GM12878 (cell line): ENCODE measurements around the gene B3GNT2. TPM values are rescaled to one million over a fixed set of nuclear protein-coding genes. Genes with fewer than 3 reads are reported as not detected.

Source experiments
- ATAC-seq: fragments of 200-7000 bp; cut with Tn5 transposase; 3 replicates; pipeline ENCODE4 v1.9.1; 2020; ENCODE audit warnings: mild to moderate bottlenecking, moderate library complexity
- BruUV-seq: library from RNA; stranded (reverse); fragments of 400-500 nt; replicated peaks from 2 replicates; lab custom pipeline; 2021; lab: Mats Ljungman, UMichigan
- CTCF ChIA-PET: fragments of 300-600 bp; sonication (Branson Sonifier 250); formaldehyde crosslinking; extraction: SDS; loops from one replicate; lab custom pipeline; 2021; ENCODE audit warnings: inconsistent platforms; lab: Yijun Ruan, JAX
- POLR2A ChIA-PET: fragments of 350-600 bp; formaldehyde crosslinking; extraction: SDS; loops from one replicate; lab custom pipeline; 2021; ENCODE audit warnings: inconsistent platforms; lab: Charles Lee
- RAD21 ChIA-PET: fragments of 300-600 bp; sonication (Branson Sonifier 250); formaldehyde crosslinking; loops from one replicate; lab custom pipeline; 2023; ENCODE audit warnings: antibody characterized with exemption; ENCODE audit not compliant: unreplicated experiment; lab: Charles Lee
- SMC1A ChIA-PET: fragments of 300-600 bp; sonication (Branson Sonifier 250); formaldehyde crosslinking; loops from one replicate; lab custom pipeline; 2023; ENCODE audit not compliant: unreplicated experiment, uncharacterized antibody; lab: Charles Lee
- DNase-seq: peaks from one replicate; pipeline ENCODE4 v3.0.0-alpha.2; 2011; ENCODE audit warnings: low read depth, low spot score
- FAIRE-seq: peaks from 3 replicates; lab custom pipeline; 2011; peaks lifted over from hg19 to GRCh38; lab: Jason Lieb, UNC
- H2AFZ ChIP-seq: 2 replicates; pipeline ENCODE4 v1.6.0; 2011; ENCODE audit warnings: low read depth, low read length, control low read depth; ENCODE audit not compliant: control insufficient read depth
- H3K27ac ChIP-seq: 2 replicates; pipeline ENCODE4 v1.5.1; 2011; ENCODE audit warnings: control low read depth; ENCODE audit not compliant: control insufficient read depth, insufficient read depth
- H3K27me3 ChIP-seq, 2 experiments: replicated peaks in 1 of 2; 2 replicates each; pipeline versions ENCODE4 v1.6.0 to v1.6.1; 2011; ENCODE audit warnings: low read length in 1 of 2; ENCODE audit not compliant: control insufficient read depth in 2 of 2, insufficient read depth in 2 of 2
- H3K36me3 ChIP-seq, 2 experiments: 2 replicates each; pipeline ENCODE4 v1.5.1; 2011; ENCODE audit warnings: low read length in 1 of 2; ENCODE audit not compliant: control insufficient read depth in 2 of 2, insufficient read depth in 2 of 2
- H3K4me1 ChIP-seq: 2 replicates; pipeline ENCODE4 v1.6.1; 2011; ENCODE audit warnings: mild to moderate bottlenecking, low read length, moderate library complexity, mixed read lengths; ENCODE audit not compliant: control insufficient read depth, insufficient read depth
- H3K4me2 ChIP-seq: 2 replicates; pipeline ENCODE4 v1.6.0; 2011; ENCODE audit warnings: control low read depth; ENCODE audit not compliant: control insufficient read depth, insufficient read depth
- H3K4me3 ChIP-seq: fragments of 200-600 bp; sonication (generic); 2 replicates; pipeline ENCODE4 v1.5.1; 2016
- H3K79me2 ChIP-seq: 2 replicates; pipeline ENCODE4 v1.6.0; 2011; ENCODE audit warnings: low read length; ENCODE audit not compliant: control insufficient read depth, insufficient read depth
- H3K9ac ChIP-seq: 2 replicates; pipeline ENCODE4 v1.8.0; 2011; ENCODE audit warnings: low read length, control low read depth, mixed read lengths; ENCODE audit not compliant: control insufficient read depth, insufficient read depth
- H3K9me3 ChIP-seq: replicated peaks from 3 replicates; pipeline ENCODE4 v1.5.1; 2011; ENCODE audit warnings: mild to moderate bottlenecking, low read length; ENCODE audit not compliant: control insufficient read depth, insufficient read depth
- H4K20me1 ChIP-seq: 2 replicates; pipeline ENCODE4 v1.6.0; 2011; ENCODE audit not compliant: control insufficient read depth, insufficient read depth
- ATF7 ChIP-seq: fragments of 450-650 bp; IDR thresholded peaks from 2 replicates; pipeline ENCODE4 v1.6.1; 2016; ENCODE audit warnings: low read depth, mild to moderate bottlenecking
- BMI1 ChIP-seq: fragments of 450-650 bp; IDR thresholded peaks from 2 replicates; pipeline ENCODE4 v1.6.1; 2016; ENCODE audit warnings: mild to moderate bottlenecking, moderate library complexity, borderline replicate concordance
- FOXM1 ChIP-seq: IDR thresholded peaks from 2 replicates; pipeline ENCODE4 v1.6.1; 2012; ENCODE audit warnings: low read depth, mild to moderate bottlenecking, inconsistent platforms, low read length, moderate library complexity
- PAX5 ChIP-seq: IDR thresholded peaks from 2 replicates; pipeline ENCODE4 v1.6.1; 2011; ENCODE audit warnings: low read depth, low read length, borderline replicate concordance
- POLR2AphosphoS5 ChIP-seq: IDR thresholded peaks from 2 replicates; pipeline ENCODE4 v1.6.1; 2011; ENCODE audit warnings: mild to moderate bottlenecking, low read length, inconsistent platforms
- SUPT20H ChIP-seq: IDR thresholded peaks from 2 replicates; pipeline ENCODE4 v1.6.1; 2011; ENCODE audit warnings: low read depth, mild to moderate bottlenecking, low read length, moderate library complexity, borderline replicate concordance; ENCODE audit not compliant: control insufficient read depth
- whole genome bisulfite sequencing: methylation state at CpG from one replicate; pipeline ENCODE4 v1.1.6; 2016; ENCODE audit warnings: low lambda C conversion rate; ENCODE audit not compliant: insufficient replicate concordance, insufficient coverage; ENCODE audit errors: missing lambda C conversion rate; 5-methylcytosine and 5-hydroxymethylcytosine counted together
- in situ Hi-C: fragments of 300-500 bp; cut with MboI; formaldehyde crosslinking; loops from 9 replicates; pipeline ENCODE4 v1.14.3; 2018; ENCODE audit warnings: mixed read lengths
- intact Hi-C: fragments of 100-400 bp; cut with micrococcal nuclease; formaldehyde crosslinking; loops from one replicate; pipeline ENCODE4 v1.14.2; 2022; ENCODE audit not compliant: unreplicated experiment
- polyA plus RNA-seq, 11 experiments: library from polyadenylated mRNA; depleted of rRNA in 4 of 11; unstranded in 6 of 11; stranded (reverse) in 5 of 11; fragments of >200 nt; fragmentation: Nextera tagmentation in 4 of 11; fragmentation: Illumina TruSeq in 1 of 11; extraction: Ambion mirVana in 4 of 11; extraction: Trizol in 1 of 11; gene quantifications; 1 replicate in 1 of 11; 2 replicates in 10 of 11; pipeline versions ENCODE4 v1.2.1 to v1.2.3, GENCODE V29; 2011 to 2016; ENCODE audit warnings: inconsistent platforms in 2 of 11, missing spikeins in 2 of 11, low read depth in 1 of 11
- total RNA-seq, 4 experiments: library from RNA; depleted of rRNA in 3 of 4; stranded (reverse); fragments of >200 nt in 3 of 4; fragmentation: Illumina TruSeq in 1 of 4; extraction: Trizol in 1 of 4; gene quantifications; 2 replicates each; pipeline versions ENCODE4 v1.2.1 to v1.2.3, GENCODE V29; 2013 to 2021
- TF ChIP-seq, protein P1 (sequence below): fragments of 450-650 bp; IDR thresholded peaks from 2 replicates; pipeline ENCODE4 v1.6.1; 2017; ENCODE audit warnings: mild to moderate bottlenecking, moderate library complexity
- TF ChIP-seq, protein P2 (sequence below): fragments of 450-650 bp; formaldehyde crosslinking; IDR thresholded peaks from 2 replicates; pipeline ENCODE4 v1.4.0; 2022; ENCODE audit warnings: mild to moderate bottlenecking, moderate library complexity
- TF ChIP-seq, protein P3 (sequence below): IDR thresholded peaks from 2 replicates; pipeline ENCODE4 v1.6.1; 2012; ENCODE audit warnings: mild to moderate bottlenecking, low read depth, low read length

B3GNT2 gene
- total and polyA plus RNA-seq, 10 of the 15 experiments (the other 5 are each of a cell fraction or from before 2014, with no cell fraction given): 19.7 to 103 (median 76.3) TPM

DNA sequence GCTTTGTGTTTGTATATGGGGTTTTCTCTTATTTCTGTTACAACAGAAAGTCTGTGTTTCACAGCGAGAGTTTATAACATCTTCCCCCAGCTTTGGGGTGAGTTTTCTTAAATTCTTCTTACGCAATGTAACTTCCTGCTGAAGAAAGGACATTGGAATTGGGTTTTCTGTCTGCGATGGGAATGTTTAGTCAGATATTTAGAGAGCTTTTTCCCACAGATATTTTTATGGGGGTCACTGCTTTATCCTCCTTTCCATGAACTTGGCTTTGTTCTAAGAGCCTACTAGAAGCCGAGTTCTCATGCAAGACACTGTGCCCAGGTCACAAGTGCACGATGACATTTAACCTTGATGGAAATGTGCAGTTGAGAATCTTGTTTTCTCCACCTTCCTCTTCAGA lies 22.1 kb downstream of the B3GNT2 start:
- H3K9me3 ChIP-seq: no peaks in the 10 kb centered on the region; the same call in 1 of the 3 replicates
- FAIRE-seq (no peak), ATAC-seq (no peak), DNase-seq (no peak)
- SMC1A ChIA-PET: interaction anchor here (0.6 to 7.4 kb wide), 9 partner anchors 8 to 223 kb away, joined by 3 to 61 read pairs (median 8); no protein-coding TSS in a partner anchor
- in situ Hi-C loops (no loop called here), intact Hi-C loops (no loop called here)
- WGBS: 83% methylated on average over 5 of the region's 5 CpGs
- peaks cover 24 to 31% of the 10 kb centered on the region in 2 experiments for H3K36me3 ChIP-seq
- no peak overlapping the region for H3K4me3 ChIP-seq
- CTCF ChIA-PET: interaction anchor here (1.8 kb wide), 1 partner anchor 225 kb away, joined by 5 read pairs; no protein-coding TSS in a partner anchor
- RAD21 ChIA-PET: interaction anchor here (1.1 to 5.9 kb wide), 3 partner anchors 18 to 100 kb away, joined by 3 to 41 read pairs (median 6); no protein-coding TSS in a partner anchor
- H3K79me2 ChIP-seq: peaks cover 100% of the 10 kb centered on the region
- no TSS peak for BruUV-seq
- no peak overlapping the region for H3K9ac ChIP-seq
- no peak overlapping the region for H3K4me2 ChIP-seq
- no peaks in the 10 kb centered on the region for H3K27me3 ChIP-seq
- no peak overlapping the region for H2AFZ ChIP-seq
- peaks cover 41% of the 10 kb centered on the region for H4K20me1 ChIP-seq
- H3K4me1 ChIP-seq: peaks cover 42% of the 10 kb centered on the region
- H3K27ac ChIP-seq: 0 out of 2 replicates have a peak overlapping the region, but pooled peaks have one; percentile 20
- POLR2A ChIA-PET: interaction anchor here (0.9 to 4.7 kb wide), 3 partner anchors 15 to 22 kb away, joined by 3 to 17 read pairs (median 3); no protein-coding TSS in a partner anchor
- TF ChIP-seq FOXM1 (no peak), BMI1 (no peak), ATF7 (no peak), POLR2AphosphoS5 (no peak), SUPT20H (no peak), PAX5 (no peak)
- TF ChIP-seq, protein P1, sequence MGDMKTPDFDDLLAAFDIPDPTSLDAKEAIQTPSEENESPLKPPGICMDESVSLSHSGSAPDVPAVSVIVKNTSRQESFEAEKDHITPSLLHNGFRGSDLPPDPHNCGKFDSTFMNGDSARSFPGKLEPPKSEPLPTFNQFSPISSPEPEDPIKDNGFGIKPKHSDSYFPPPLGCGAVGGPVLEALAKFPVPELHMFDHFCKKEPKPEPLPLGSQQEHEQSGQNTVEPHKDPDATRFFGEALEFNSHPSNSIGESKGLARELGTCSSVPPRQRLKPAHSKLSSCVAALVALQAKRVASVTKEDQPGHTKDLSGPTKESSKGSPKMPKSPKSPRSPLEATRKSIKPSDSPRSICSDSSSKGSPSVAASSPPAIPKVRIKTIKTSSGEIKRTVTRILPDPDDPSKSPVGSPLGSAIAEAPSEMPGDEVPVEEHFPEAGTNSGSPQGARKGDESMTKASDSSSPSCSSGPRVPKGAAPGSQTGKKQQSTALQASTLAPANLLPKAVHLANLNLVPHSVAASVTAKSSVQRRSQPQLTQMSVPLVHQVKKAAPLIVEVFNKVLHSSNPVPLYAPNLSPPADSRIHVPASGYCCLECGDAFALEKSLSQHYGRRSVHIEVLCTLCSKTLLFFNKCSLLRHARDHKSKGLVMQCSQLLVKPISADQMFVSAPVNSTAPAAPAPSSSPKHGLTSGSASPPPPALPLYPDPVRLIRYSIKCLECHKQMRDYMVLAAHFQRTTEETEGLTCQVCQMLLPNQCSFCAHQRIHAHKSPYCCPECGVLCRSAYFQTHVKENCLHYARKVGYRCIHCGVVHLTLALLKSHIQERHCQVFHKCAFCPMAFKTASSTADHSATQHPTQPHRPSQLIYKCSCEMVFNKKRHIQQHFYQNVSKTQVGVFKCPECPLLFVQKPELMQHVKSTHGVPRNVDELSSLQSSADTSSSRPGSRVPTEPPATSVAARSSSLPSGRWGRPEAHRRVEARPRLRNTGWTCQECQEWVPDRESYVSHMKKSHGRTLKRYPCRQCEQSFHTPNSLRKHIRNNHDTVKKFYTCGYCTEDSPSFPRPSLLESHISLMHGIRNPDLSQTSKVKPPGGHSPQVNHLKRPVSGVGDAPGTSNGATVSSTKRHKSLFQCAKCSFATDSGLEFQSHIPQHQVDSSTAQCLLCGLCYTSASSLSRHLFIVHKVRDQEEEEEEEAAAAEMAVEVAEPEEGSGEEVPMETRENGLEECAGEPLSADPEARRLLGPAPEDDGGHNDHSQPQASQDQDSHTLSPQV: no peak
- TF ChIP-seq, protein P2, sequence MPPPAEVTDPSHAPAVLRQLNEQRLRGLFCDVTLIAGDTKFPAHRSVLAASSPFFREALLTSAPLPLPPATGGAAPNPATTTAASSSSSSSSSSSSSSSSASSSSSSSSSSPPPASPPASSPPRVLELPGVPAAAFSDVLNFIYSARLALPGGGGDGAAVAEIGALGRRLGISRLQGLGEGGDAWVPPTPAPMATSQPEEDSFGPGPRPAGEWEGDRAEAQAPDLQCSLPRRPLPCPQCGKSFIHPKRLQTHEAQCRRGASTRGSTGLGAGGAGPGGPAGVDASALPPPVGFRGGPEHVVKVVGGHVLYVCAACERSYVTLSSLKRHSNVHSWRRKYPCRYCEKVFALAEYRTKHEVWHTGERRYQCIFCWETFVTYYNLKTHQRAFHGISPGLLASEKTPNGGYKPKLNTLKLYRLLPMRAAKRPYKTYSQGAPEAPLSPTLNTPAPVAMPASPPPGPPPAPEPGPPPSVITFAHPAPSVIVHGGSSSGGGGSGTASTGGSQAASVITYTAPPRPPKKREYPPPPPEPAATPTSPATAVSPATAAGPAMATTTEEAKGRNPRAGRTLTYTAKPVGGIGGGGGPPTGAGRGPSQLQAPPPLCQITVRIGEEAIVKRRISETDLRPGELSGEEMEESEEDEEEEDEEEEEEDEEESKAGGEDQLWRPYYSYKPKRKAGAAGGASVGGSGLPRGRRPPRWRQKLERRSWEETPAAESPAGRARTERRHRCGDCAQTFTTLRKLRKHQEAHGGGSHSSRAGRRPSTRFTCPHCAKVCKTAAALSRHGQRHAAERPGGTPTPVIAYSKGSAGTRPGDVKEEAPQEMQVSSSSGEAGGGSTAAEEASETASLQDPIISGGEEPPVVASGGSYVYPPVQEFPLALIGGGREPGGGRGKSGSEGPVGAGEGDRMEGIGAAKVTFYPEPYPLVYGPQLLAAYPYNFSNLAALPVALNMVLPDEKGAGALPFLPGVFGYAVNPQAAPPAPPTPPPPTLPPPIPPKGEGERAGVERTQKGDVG: no peak
- TF ChIP-seq, protein P3, sequence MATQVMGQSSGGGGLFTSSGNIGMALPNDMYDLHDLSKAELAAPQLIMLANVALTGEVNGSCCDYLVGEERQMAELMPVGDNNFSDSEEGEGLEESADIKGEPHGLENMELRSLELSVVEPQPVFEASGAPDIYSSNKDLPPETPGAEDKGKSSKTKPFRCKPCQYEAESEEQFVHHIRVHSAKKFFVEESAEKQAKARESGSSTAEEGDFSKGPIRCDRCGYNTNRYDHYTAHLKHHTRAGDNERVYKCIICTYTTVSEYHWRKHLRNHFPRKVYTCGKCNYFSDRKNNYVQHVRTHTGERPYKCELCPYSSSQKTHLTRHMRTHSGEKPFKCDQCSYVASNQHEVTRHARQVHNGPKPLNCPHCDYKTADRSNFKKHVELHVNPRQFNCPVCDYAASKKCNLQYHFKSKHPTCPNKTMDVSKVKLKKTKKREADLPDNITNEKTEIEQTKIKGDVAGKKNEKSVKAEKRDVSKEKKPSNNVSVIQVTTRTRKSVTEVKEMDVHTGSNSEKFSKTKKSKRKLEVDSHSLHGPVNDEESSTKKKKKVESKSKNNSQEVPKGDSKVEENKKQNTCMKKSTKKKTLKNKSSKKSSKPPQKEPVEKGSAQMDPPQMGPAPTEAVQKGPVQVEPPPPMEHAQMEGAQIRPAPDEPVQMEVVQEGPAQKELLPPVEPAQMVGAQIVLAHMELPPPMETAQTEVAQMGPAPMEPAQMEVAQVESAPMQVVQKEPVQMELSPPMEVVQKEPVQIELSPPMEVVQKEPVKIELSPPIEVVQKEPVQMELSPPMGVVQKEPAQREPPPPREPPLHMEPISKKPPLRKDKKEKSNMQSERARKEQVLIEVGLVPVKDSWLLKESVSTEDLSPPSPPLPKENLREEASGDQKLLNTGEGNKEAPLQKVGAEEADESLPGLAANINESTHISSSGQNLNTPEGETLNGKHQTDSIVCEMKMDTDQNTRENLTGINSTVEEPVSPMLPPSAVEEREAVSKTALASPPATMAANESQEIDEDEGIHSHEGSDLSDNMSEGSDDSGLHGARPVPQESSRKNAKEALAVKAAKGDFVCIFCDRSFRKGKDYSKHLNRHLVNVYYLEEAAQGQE: no peak
